BLaER1 treated with 17β-estradiol and CSF1 and Interleukin-3, amounts not matched to agents 10 nM and 100 nM (cell line): Measurements from ENCODE around the gene BCAP29.

Experiments used
- H3K27ac ChIP-seq, 11 experiments: shearing (Covaris generic); formaldehyde crosslinking; 2 replicates each; pipeline ENCODE4 v1.8.1; 2022
- H3K27me3 ChIP-seq, 11 experiments: shearing (Covaris generic); formaldehyde crosslinking; 2 replicates each; pipeline ENCODE4 v1.8.1; 2022
- H3K36me3 ChIP-seq, 11 experiments: shearing (Covaris generic); formaldehyde crosslinking; 2 replicates each; pipeline ENCODE4 v1.8.1; 2022
- H3K4me1 ChIP-seq, 10 experiments: shearing (Covaris generic); formaldehyde crosslinking; 2 replicates each; pipeline ENCODE4 v1.8.1; 2022
- H3K4me2 ChIP-seq, 11 experiments: shearing (Covaris generic); formaldehyde crosslinking; 2 replicates each; pipeline ENCODE4 v1.8.1; 2022
- H3K4me3 ChIP-seq, 10 experiments: shearing (Covaris generic); formaldehyde crosslinking; 2 replicates each; pipeline ENCODE4 v1.8.1; 2022
- H3K9ac ChIP-seq, 11 experiments: shearing (Covaris generic); formaldehyde crosslinking; 2 replicates each; pipeline ENCODE4 v1.8.1; 2022
- H3K9me3 ChIP-seq, 11 experiments: shearing (Covaris generic); formaldehyde crosslinking; replicated peaks in 1 of 11; 2 replicates each; pipeline ENCODE4 v1.8.1; 2022
- H4K20me1 ChIP-seq, 11 experiments: shearing (Covaris generic); formaldehyde crosslinking; 2 replicates each; pipeline ENCODE4 v1.8.1; 2022
- Cebpa-rat ChIP-seq, 11 experiments: shearing (Covaris generic); IDR thresholded peaks; 2 replicates each; pipeline ENCODE4 v1.8.1; 2022

BCAP29 gene

DNA sequence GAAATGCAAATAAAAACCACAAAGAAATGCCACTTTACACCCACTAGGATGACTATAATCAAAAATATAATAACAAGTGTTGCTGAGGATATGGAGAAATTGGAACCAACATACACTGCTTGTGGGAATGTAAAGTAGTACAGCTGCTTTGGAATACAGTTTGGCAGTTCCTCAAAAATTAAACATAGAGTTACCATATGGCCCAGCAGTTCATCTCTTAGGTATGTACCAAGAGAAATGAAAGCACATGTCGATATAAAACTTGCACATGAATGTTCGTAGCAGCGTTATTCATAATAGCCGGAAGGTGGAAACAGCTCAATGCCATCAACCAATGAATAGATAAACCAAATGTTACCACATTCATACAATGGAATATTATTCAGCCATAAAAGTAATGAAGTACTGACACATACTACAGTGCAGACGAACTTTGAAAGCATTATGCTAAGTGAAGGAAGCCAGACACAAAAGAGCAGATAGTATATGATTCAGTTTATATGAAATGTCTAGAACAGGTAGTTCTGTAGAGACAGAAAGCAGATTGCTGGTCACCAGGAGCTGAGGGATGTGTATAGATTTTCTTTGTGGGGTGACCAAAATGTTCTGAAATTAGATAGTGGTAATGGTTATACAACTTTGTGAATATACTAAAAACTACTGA, 12.4 kb downstream of the BCAP29 start:
- Histone ChIP-seq H3K4me1 (no peaks in the 10 kb centered on the region), H3K9me3 (no peaks in the 10 kb centered on the region), H3K27ac (no peak overlapping the region), H4K20me1 (no peaks in the 10 kb centered on the region), H3K36me3 (peaks cover 5 to 37% (median 13%) of the 10 kb centered on the region in 11 experiments; a peak in 20 of 22 replicates), H3K4me3 (no peak overlapping the region), H3K9ac (no peak overlapping the region), H3K4me2 (no peak overlapping the region), H3K27me3 (no peaks in the 10 kb centered on the region)
- TF ChIP-seq Cebpa-rat (IDR thresholded peaks at IDR 0.05) = no peak

DNA sequence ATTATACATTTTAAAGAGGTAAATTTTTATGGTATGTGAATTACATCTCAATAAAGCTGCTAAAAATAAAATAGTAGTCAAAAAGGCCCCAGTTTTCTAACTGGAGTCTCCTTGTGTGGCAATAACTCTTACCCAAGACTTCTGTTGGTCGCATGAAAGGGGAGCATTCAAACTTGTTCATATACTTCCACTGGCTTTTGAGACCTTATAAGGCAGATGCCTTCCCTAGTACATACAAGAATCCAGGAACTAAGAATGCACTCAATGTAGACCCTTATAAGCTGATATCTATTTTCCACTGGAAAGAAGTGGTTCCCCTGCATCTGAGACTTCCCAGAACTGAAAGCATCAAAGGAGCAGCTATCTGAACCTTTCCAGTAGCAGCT, 13.0 kb downstream of the BCAP29 start:
- no peaks in the 10 kb centered on the region for H3K9me3 ChIP-seq

DNA sequence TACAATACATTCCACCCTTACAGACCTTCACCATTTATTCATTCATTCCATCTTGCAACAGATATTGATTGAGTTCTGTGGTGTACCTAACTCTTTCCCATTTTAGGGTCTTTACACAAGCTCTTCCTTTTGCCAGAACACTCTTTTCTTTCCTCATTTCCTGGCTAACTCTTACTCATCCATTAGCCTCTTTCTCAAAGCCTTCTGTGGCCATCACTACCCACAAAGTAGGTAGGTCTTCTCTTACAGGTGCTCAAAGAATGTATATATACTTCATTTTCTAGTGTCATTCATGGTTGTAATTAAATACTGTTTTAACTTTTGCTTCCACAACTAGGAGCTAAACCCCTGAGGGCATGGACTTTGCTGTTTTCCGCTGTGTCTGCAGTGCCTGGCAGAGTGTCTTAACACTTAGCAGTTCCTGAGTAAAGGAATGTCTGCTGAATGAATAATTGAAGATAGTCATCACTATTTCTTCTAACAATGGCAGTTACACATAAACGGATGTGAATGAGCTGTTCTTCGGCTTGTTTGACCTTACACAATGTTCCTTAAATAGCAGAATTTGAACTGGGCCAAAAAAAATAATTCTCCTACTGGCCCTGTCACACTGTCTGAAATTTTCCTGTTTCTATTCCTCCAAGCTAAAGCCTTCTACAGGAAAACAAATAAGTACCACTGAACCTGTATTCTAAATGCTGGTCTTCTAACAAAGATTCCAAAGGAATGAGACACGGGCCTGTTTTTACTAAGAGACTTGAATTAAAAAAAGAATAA, 15.1 kb downstream of the BCAP29 start:
- Histone ChIP-seq H3K4me2 (no peak overlapping the region), H3K36me3 (peaks cover 0 to 38% (median 13%) of the 10 kb centered on the region in 11 experiments; a peak in 20 of 22 replicates), H3K9me3 (no peaks in the 10 kb centered on the region), H3K4me3 (no peak overlapping the region), H3K27ac (no peak overlapping the region), H4K20me1 (no peaks in the 10 kb centered on the region), H3K9ac (no peak overlapping the region), H3K27me3 (no peaks in the 10 kb centered on the region), H3K4me1 (no peaks in the 10 kb centered on the region)
- no peak for TF ChIP-seq Cebpa-rat (IDR thresholded peaks at IDR 0.05)

More for the DNA sequence above, 13.0 kb downstream of the BCAP29 start:
- peaks cover 5 to 42% (median 13%) of the 10 kb centered on the region in 11 experiments; a peak in 20 of 22 replicates for H3K36me3 ChIP-seq
- no peaks in the 10 kb centered on the region for H3K27me3 ChIP-seq
- H4K20me1 ChIP-seq = no peaks in the 10 kb centered on the region
- no peaks in the 10 kb centered on the region for H3K4me1 ChIP-seq
- no peak for TF ChIP-seq Cebpa-rat (IDR thresholded peaks at IDR 0.05)
- H3K9ac ChIP-seq = no peak overlapping the region
- no peak overlapping the region for H3K27ac ChIP-seq
- no peak overlapping the region for H3K4me2 ChIP-seq
- no peak overlapping the region for H3K4me3 ChIP-seq

DNA sequence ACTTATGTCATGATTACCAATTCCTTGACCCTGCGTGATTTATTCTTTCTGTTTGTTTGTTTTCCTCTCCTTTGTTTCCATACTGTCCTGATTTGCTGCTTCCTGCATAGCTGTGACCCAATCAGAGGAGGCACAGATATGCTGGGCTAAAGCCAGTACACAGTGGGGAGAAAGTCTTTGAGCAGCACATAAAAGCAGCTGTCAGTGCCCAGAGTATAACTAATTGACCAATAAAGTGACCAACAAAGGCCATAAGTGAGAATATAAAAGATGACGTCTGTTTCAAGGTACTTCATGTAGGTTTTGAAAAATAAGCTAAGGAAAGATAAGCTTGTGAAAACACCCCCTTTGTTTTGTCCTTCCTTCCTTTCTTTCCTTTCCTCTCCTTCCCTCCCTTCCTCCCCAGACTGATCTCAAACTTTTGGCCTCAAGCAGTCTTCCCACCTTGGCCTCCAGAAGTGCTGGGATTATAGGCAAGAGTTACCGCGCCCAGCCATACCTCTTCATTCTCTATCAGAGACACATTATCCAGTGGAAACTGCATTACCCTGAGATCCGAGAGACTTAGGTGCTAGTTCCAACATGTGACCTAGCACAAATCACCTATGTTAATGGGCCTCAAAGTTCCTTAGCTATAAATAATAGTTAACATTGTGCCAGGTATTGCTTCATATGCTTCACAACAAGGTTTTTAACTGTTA, 17.0 kb downstream of the BCAP29 start:
- TF ChIP-seq Cebpa-rat (IDR thresholded peaks at IDR 0.05) = no peak
- no peak overlapping the region for H3K9ac ChIP-seq

DNA sequence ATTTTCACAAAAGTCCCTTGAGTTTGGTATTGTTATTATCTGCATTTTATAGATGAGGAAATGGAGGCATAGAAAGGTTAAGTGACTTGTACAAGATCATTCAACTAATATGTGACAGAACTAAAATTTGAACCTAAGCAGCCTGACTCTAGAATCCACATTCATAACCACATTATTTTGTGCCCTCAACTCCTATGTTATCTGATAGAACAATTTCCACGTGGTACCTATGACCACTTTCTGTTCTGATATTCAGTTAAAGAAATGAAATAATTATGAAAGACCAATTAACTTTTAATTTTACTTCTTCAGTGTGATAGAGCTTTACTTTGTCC, 17.5 kb downstream of the BCAP29 start:
- Histone ChIP-seq H3K27ac (no peak overlapping the region), H3K4me3 (no peak overlapping the region), H3K4me2 (no peak overlapping the region), H4K20me1 (no peaks in the 10 kb centered on the region), H3K9me3 (no peaks in the 10 kb centered on the region), H3K27me3 (no peaks in the 10 kb centered on the region), H3K36me3 (peaks cover 4 to 59% (median 17%) of the 10 kb centered on the region in 11 experiments; a peak in 20 of 22 replicates), H3K9ac (no peak overlapping the region), H3K4me1 (no peaks in the 10 kb centered on the region)
- TF ChIP-seq Cebpa-rat (IDR thresholded peaks at IDR 0.05) = no peak

More for the DNA sequence above, 17.0 kb downstream of the BCAP29 start:
- Histone ChIP-seq H3K36me3 (peaks cover 4 to 56% (median 17%) of the 10 kb centered on the region in 11 experiments; a peak in 20 of 22 replicates), H3K4me1 (no peaks in the 10 kb centered on the region), H3K27ac (no peak overlapping the region), H3K4me2 (no peak overlapping the region), H4K20me1 (no peaks in the 10 kb centered on the region), H3K4me3 (no peak overlapping the region), H3K27me3 (no peaks in the 10 kb centered on the region), H3K9me3 (no peaks in the 10 kb centered on the region)

DNA sequence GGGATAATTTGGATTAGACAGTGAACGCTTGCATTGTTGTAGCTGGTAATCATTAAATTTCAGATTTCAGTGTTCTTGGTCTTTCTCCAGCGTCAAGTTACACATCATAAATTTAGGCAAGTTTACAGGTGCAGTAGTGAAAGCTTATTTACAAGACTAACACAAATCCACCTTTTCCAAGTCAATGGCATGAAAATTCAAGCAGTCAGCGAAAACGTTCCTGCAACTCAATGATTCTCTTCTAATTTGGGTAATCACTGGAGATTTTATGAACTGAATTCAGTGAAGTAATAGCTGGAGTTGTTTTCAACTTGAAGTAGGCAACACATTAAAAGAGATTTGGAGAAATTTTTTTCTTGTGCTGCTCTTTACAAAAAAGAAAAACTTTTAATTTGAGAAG, 17.9 kb downstream of the BCAP29 start:
- Histone ChIP-seq H3K4me1 (no peaks in the 10 kb centered on the region), H3K9me3 (no peaks in the 10 kb centered on the region)

DNA sequence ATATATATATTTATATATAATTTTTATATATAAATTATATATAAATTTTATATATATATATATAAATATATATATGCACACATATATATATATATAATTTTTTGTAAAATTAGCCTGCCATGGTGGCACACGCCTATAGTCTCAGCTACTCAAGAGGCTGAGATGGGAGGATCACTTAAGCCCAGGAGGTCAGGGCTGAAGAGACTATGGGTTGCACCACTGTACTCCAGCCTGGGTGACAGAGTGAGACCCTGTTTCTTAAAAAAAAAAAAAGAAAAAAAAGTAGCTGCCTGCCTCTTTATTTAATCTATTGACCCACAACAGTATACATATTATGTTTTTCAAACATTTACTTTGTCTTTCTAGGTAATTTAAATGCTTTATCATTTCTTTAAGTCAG, 19.2 kb downstream of the BCAP29 start:
- Histone ChIP-seq H3K9ac (no peak overlapping the region), H3K9me3 (no peaks in the 10 kb centered on the region), H4K20me1 (no peaks in the 10 kb centered on the region), H3K36me3 (peaks cover 3 to 66% (median 17%) of the 10 kb centered on the region in 11 experiments; a peak in 19 of 22 replicates), H3K27ac (no peak overlapping the region), H3K4me1 (no peaks in the 10 kb centered on the region), H3K4me2 (no peak overlapping the region), H3K27me3 (no peaks in the 10 kb centered on the region), H3K4me3 (no peak overlapping the region)
- TF ChIP-seq Cebpa-rat (IDR thresholded peaks at IDR 0.05) = no peak

More for the DNA sequence above, 17.9 kb downstream of the BCAP29 start:
- H3K27ac ChIP-seq = no peak overlapping the region
- no peaks in the 10 kb centered on the region for H4K20me1 ChIP-seq
- H3K4me2 ChIP-seq = no peak overlapping the region
- no peak overlapping the region for H3K9ac ChIP-seq
- peaks cover 4 to 61% (median 17%) of the 10 kb centered on the region in 11 experiments; a peak in 20 of 22 replicates for H3K36me3 ChIP-seq
- no peak for TF ChIP-seq Cebpa-rat (IDR thresholded peaks at IDR 0.05)
- H3K27me3 ChIP-seq = no peaks in the 10 kb centered on the region
- H3K4me3 ChIP-seq = no peak overlapping the region

DNA sequence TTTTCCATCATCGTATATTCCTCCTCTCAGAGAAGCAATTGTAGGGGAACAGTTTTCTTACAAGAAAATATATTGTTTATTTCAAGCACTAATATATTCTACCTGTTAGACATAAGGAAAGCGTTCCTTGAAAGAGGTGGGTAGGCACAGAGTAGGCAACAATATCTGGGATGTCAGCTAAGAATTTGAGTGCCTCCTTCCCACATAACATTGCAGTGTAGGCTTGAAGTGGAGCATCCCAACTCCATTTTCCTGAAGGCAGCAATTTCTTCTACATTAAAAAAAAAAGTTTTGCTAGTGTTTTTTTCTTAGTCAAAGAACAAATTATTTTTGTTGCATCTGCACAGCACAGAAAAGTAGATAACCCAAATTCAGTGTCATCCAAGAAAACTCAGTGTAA, 20.8 kb downstream of the BCAP29 start:
- no peaks in the 10 kb centered on the region for H3K27me3 ChIP-seq
- peaks cover 0 to 59% (median 5%) of the 10 kb centered on the region in 11 experiments; a peak in 9 of 22 replicates for H3K36me3 ChIP-seq
- H3K27ac ChIP-seq = no peak overlapping the region
- TF ChIP-seq Cebpa-rat (IDR thresholded peaks at IDR 0.05) = no peak
- H4K20me1 ChIP-seq = no peaks in the 10 kb centered on the region
- H3K9ac ChIP-seq = no peak overlapping the region
- no peak overlapping the region for H3K4me2 ChIP-seq
- H3K4me1 ChIP-seq = no peaks in the 10 kb centered on the region
- H3K4me3 ChIP-seq = no peak overlapping the region
- no peaks in the 10 kb centered on the region for H3K9me3 ChIP-seq

DNA sequence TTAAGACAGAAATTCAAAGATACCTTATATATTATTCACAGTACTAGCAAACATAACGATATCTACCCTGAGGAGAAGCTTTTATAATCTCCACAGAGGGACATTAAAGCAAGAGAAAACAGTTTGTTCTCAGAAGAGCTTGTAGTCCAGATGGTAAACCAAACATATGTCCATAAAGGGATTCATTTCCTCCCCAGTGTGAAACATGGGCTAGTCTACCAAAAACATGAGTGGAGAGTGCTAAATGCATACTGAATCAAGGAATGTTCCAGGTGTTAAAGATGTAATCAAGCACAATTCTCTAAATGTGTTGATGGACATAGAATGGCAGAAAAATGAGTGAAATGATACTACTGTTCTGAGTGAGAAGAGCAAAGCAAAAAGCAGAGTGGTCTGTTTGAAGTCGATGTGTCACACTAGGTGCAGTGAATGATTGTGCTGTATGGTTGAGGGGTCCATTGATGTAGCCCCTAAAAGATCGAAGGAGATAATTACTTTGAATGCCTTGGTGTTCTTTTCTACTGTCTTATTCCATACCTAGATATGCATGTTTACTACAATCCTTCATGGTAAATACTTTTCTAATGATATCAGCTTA, 25.3 kb downstream of the BCAP29 start:
- Histone ChIP-seq H3K27ac (no peak overlapping the region), H3K27me3 (no peaks in the 10 kb centered on the region), H3K4me3 (no peak overlapping the region), H3K4me1 (no peaks in the 10 kb centered on the region), H3K9ac (no peak overlapping the region), H3K36me3 (peaks cover 0 to 65% (median 5%) of the 10 kb centered on the region in 11 experiments; a peak in 6 of 22 replicates), H3K9me3 (no peaks in the 10 kb centered on the region), H3K4me2 (no peak overlapping the region), H4K20me1 (no peaks in the 10 kb centered on the region)
- no peak for TF ChIP-seq Cebpa-rat (IDR thresholded peaks at IDR 0.05)
